HG03521 (cell line): ENCODE data around the gene GSTO2.

Source experiments
- ATAC-seq: cut with Tn5 transposase; IDR thresholded peaks from one replicate; pipeline ENCODE4 v1.9.1; 2021; ENCODE audit warnings: mild to moderate bottlenecking, moderate library complexity; ENCODE audit not compliant: unreplicated experiment

The GSTO2 gene

DNA sequence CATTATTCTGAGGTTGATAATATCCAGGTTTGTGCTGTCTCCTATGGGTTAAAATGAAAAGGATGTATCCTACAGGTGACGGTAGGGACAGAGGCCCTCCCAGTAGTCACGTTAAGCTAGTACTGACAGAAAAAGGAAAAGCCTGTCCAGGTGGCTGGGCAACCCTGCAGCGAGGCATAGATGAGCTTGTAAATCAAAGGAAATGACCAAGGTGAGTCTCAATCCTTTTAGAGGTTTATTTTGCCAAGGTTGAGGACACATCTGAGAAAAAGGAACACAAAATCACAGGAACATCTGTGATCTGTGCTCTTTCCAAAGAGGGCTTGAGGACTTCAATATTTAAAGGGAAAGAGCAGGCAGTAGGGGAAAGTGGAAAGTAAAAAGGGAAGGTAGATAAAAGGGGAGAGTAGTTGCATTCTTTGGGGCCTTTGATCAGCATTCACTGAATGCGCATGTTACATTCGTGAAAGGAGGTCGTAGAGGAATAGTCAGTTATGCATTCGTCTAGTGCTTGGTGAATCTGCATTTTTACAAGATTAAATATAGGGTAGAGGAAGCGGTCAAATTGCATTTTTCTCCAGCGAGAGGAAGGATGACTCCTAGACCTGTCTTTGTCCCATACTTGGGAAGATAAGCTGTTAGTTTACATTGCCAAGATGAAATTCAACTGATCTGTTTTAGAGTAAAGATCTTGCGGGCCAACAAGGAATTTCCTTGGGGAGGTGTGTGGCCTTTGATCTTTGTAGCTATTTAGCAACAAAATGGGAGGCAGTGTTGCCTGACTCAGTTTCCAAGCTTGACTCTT, 15.2 kb upstream of the GSTO2 start:
- ATAC-seq: no peak

GRCh38 chr10:104254493-104255310, 14.3 kb upstream of the GSTO2 start, which contains the start of gene GSTO1:
Gene GSTO1 (plus strand): TSS chr10:104254892. CDS start chr10:104254929, 37 bp downstream.
- ATAC-seq: peak; percentile 79

DNA sequence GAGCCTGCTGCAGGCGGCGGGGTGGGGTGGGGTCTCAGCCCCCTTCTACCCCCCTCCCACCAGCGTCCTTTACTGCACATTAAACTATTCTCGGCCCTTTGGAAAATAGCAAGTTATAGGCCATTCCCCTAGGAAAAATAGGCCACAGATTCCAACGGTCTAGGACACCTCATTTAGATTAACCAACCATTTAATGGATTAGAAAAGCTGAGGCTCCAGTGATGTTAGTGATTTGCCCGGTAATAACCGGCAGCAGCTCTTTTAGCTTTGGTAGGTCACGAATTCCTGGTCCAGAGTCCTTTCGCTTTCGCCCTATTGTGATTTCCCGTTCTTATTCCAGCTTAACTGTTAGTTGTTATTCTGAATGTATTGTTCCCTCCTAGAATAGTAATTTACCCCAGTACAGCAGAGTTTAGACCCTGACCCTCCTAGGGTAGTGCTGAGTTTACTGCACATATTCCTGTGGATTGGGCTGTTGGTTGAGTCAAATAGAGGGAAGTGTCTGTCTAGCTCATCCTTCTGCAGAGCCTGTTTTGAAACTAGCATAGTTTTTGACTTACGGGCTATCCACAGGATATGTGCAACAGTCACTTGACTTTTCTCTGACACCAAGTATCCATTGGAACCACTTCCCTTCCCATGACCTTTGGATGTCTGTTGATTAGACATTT, 13.5 kb upstream of the GSTO2 start:
- ATAC-seq: no peak

GRCh38 chr10:104256335-104256961, 12.5 kb upstream of the GSTO2 start:
- no peak for ATAC-seq

DNA sequence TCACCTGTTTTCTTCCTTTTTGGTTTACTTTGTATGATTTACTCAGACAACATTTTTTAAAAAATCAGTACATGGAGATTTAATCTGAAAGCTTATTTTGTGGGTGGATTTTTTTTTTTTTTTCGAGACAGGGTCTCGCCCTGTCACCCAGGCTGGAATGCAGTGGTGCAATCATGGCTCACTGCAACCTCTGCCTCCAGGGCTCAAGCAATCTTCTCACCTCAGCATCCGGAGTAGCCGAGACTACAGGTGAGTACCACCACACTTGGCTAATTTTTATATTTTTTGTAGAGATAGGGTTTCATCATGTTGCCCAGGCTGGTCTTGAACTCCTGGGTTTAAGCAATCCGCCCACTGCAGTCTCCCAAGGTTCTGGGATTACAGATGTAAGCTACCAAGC, 11.7 kb upstream of the GSTO2 start:
- no peak for ATAC-seq

DNA sequence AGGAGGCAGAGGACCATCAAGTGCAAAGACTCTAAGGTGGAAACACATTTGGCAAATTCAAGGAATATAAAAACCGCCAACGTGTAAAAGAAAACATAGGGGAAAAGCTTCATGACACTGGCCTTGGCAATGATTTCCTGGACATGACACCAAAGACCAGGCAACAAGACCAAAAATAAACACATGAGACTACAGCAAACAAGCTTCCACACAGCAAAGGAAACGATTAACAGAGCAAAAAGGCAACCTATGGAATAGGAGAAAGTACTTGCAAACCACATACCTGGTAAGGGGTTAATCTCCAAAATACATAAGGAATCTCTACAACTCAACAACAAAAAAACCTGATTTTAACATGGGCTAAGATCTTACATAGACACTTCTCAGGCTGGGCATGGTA, 10.8 kb upstream of the GSTO2 start:
- no peak for ATAC-seq

DNA sequence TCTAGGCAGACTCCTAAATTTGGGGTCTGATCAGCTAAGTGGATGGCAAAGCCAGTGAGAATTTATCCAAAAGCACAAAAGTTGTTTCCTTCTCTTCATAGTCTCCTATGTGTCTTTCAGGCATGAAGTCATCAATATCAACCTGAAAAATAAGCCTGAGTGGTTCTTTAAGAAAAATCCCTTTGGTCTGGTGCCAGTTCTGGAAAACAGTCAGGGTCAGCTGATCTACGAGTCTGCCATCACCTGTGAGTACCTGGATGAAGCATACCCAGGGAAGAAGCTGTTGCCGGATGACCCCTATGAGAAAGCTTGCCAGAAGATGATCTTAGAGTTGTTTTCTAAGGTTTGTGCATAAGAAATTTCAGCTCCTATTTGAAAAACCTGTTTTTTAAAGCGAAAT, 9.5 kb upstream of the GSTO2 start:
- no peak for ATAC-seq

DNA sequence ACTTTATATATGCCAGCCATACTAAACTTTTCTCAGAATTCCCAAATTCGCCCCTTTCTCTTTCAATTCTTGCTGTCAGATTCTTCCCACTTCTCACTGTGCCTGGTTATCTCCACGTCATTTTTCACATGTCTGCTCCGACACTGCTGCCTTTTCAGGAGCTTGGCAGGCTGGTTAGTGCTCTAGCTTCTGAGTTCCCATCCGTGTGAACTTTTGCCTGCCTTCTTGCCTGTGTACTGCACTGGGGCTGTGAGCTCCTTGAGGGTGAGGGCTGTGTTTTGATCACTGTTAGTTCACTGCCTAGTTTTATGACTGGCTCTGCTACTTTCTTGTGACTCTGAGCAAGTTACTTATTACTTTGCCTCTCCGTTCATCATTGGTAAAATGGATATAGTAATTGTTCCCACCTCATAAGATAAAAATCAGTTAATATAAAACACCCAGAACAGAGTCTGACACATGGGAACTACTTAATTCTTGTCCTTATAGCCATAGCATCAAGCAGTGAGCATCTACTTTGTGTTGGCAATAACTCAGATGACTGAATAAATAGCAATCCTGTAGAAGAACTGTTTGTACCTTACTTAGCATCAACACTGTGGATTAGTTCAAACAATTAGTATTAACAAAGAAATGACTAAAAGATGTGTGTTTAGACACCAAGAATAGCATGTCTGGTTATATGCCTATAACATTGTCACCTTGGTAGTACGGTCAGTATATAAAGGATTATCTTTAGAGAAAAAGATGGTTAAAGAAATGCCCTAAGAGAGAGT, 8.8 kb upstream of the GSTO2 start:
- no peak for ATAC-seq

DNA sequence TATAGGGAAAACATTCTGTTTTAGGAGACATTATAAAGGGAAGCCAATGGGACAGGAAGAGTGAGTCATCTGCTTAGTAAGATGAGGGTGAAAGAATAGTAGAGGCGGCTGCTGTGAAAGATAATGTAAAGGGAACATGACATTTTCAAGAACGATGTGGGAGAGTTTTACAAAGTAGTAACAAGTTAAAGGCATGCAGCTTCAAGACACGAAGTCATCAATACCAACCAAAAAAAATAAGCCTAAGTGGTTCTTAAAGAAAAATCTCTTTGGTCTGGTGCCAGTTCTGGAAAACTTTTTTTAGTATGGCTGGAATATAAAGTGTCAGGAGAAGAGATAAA, 8.2 kb upstream of the GSTO2 start:
- no peak for ATAC-seq

DNA sequence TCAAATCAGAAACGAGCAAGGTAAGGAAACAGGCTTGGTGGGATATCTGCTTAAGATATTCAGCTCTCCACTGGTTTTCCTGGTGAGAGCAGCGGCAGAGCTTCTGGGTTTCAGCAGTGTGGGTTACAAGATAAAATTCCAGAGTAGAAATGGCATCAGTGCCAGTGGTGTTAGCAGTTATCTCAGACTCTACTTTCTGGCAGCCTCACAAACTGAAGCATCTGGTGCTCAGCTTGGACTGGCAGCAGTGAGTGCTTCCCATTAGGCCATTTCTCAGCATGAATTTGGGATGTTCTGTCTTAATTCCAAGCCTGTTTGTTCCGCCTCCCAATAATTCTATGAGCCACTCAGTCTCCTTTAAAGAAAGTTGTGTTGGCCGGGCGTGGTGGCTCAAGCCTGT, 6.9 kb upstream of the GSTO2 start:
- ATAC-seq: no peak

DNA sequence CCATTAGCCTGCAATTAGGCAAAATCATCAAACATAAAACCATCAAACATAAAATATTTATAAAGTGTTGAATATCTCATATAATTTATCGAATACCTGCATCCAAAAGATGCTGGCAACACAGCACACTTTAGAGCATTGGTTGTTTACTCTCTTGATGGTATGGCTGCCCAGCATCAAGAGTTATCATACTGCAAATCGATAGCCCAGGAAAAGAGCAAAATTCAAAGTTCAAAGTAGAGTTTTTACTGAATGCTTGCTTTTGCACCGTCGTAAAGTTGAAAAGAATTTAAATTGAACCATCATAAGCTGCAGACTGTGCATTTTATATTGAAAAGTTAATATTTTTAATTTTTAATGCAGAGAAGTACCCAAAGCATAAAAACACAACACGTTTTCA, 4.2 kb upstream of the GSTO2 start:
- ATAC-seq: no peak

- no peak for ATAC-seq
These were observed 1.1 kb upstream of the GSTO2 start for GRCh38 chr10:104267721-104268404.

- ATAC-seq: no peak
These were observed 625 bp upstream of the GSTO2 start for GRCh38 chr10:104268405-104268712.

GRCh38 chr10:104273286-104273685, 4.3 kb downstream of the GSTO2 start:
- no peak for ATAC-seq

DNA sequence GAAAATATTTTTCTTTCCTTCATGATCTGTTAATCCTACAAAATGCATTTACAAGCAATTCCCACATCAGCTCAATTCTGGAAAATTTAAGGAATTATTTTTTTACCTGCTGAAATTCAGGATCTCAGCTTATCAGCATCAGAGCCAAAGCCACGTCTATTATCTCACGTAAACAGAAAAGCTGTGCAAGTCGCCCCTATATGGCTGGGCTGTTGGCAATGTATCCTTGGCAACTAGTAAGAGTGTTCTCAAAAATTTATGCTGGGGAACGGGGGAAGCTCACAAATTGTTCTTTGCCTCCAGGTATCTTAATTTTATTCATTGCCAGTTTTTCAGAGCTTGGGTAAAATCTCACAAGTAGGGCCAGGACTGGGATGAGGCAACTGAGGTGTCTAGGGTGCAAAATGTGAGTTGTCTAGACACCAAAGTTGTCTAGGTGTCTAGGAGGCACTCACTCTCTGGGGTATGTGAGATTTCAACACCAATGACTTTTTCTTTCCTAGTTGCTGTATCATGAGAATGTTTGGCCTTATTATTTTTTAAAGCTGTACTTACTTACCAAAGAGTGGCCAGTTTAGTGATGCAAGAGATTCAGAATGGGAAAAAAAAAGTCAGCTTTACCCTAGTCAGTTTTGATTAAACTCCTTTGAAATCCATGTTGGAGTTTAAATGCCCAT, 5.1 kb downstream of the GSTO2 start:
- ATAC-seq: no peak

DNA sequence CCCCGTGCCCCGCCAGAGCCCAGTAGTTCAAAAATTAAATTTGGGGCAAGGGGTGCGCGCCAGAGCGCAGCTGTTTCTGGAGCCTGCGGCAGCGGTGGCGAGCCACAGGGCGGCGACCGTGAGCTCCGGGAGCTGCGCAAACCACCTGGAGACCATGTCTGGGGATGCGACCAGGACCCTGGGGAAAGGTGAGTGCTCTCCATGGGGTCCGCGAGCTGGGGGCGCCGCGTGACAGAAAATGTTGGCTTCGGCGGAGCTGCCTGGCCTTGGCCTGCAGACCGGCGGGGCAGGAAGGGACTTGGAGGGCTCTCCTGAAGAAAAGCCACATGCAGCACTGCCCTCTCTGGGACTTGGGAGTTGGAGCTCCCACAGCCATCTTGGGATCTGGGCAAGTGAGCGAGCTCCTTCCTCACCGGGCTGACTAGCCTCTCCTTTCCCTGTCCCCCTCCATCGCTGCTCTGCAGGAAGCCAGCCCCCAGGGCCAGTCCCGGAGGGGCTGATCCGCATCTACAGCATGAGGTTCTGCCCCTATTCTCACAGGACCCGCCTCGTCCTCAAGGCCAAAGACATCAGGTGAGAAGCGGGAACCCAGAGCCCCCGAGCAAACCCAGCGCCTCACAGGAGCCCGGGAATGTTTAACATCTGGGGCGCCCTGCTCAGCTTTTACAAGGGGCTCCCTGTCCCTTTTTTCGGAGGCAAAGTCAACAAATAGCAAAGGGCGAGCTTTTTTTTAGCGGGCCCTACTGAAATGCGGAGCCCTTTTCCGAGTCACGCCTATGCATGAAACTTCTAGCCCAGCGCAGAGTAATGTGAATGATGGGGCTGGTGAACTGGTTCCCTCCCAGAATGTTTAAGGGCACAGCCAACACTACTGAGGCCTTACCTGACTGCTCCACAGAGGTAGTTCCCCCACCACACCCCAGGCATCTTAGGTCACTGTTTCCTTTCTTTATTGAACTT, 6.1 kb downstream of the GSTO2 start:
- peak; percentile 64 for ATAC-seq

GRCh38 chr10:104276192-104276591, 7.2 kb downstream of the GSTO2 start:
- no peak for ATAC-seq

GRCh38 chr10:104277785-104278184, 8.8 kb downstream of the GSTO2 start:
- ATAC-seq: no peak
